ENCODE data around the gene FAM227A.

GRCh38 chr22:38641476-38642040 is 14.6 kb downstream of the FAM227A start:
- no peak for TF ChIP-seq CTCF (conservative IDR thresholded peaks at IDR 0.05 in 1 of 2, IDR thresholded peaks at IDR 0.05 in 1 of 2; ENCODE audit: extremely low read depth in 1 of 2, insufficient read depth in 1 of 2, low read depth in 1 of 2, low read length in 2 of 2)
- TF ChIP-seq EZH2 (IDR thresholded peaks at IDR 0.05; ENCODE audit: borderline replicate concordance, low read length) = no peak
